IMR-90 (cell line): ENCODE results near the gene DNASE1L1. TPM values are rescaled to one million over a fixed set of nuclear protein-coding genes. Genes with fewer than 3 reads are reported as not detected.

Source experiments
- ATAC-seq: fragments of 200-7000 bp; cut with Tn5 transposase; 2 replicates; pipeline ENCODE4 v1.9.1; 2020; ENCODE audit warnings: low read depth, mild to moderate bottlenecking, moderate library complexity
- BruUV-seq: library from RNA; stranded (reverse); fragments of 400-500 nt; replicated peaks from 2 replicates; lab custom pipeline; 2021; lab: Mats Ljungman, UMichigan
- CTCF ChIA-PET: fragments of 300-600 bp; formaldehyde crosslinking; extraction: SDS; loops from one replicate; lab custom pipeline; 2021; ENCODE audit warnings: antibody characterized with exemption; lab: Yijun Ruan, JAX
- POLR2A ChIA-PET: fragments of 300-600 bp; sonication (Branson Sonifier 250); formaldehyde crosslinking; loops from one replicate; lab custom pipeline; 2022; ENCODE audit warnings: antibody characterized with exemption; ENCODE audit not compliant: unreplicated experiment; lab: Charles Lee
- DNase-seq: peaks from one replicate; pipeline ENCODE4 v3.0.0; 2013
- H2AFZ ChIP-seq: replicated peaks from 2 replicates; pipeline ENCODE3; 2013; ENCODE audit warnings: low read length, mild to moderate bottlenecking; ENCODE audit not compliant: poor library complexity
- H2AK5ac ChIP-seq: 2 replicates; pipeline ENCODE4 v1.6.1; 2013; ENCODE audit warnings: low read depth, low read length, inconsistent platforms
- H2AK9ac ChIP-seq: replicated peaks from 2 replicates; pipeline ENCODE3; 2013; ENCODE audit warnings: mild to moderate bottlenecking, low read depth, low read length, moderate library complexity; ENCODE audit not compliant: poor library complexity
- H2BK120ac ChIP-seq: 2 replicates; pipeline ENCODE4 v1.6.1; 2013; ENCODE audit warnings: low read depth, low read length, inconsistent platforms
- H2BK15ac ChIP-seq: 3 replicates; pipeline ENCODE4 v1.6.1; 2013; ENCODE audit warnings: low read depth, low read length, inconsistent platforms
- H2BK20ac ChIP-seq: 2 replicates; pipeline ENCODE4 v1.6.1; 2013; ENCODE audit warnings: low read depth, mild to moderate bottlenecking, inconsistent platforms, low read length, moderate library complexity
- H2BK5ac ChIP-seq: 2 replicates; pipeline ENCODE4 v1.6.1; 2013; ENCODE audit warnings: mild to moderate bottlenecking, low read depth, low read length, inconsistent platforms; ENCODE audit not compliant: poor library complexity, severe bottlenecking
- H3K14ac ChIP-seq: replicated peaks from 2 replicates; pipeline ENCODE4 v1.6.1; 2013; ENCODE audit warnings: low read depth, low read length, inconsistent platforms
- H3K18ac ChIP-seq: 2 replicates; pipeline ENCODE4 v1.6.1; 2013; ENCODE audit warnings: low read depth, low read length, control low read depth
- H3K23ac ChIP-seq: 2 replicates; pipeline ENCODE4 v1.6.1; 2013; ENCODE audit warnings: low read depth, low read length, inconsistent platforms
- H3K27ac ChIP-seq: 2 replicates; pipeline ENCODE4 v1.5.1; 2013; ENCODE audit warnings: mild to moderate bottlenecking, control low read depth, low read length; ENCODE audit not compliant: insufficient read depth
- H3K27me3 ChIP-seq: 2 replicates; pipeline ENCODE4 v1.6.1; 2013; ENCODE audit warnings: low read length; ENCODE audit not compliant: control insufficient read depth, insufficient read depth
- H3K36me3 ChIP-seq: 2 replicates; pipeline ENCODE4 v1.6.1; 2013; ENCODE audit warnings: low read length, mixed read lengths; ENCODE audit not compliant: control insufficient read depth, insufficient read depth
- H3K4ac ChIP-seq: 2 replicates; pipeline ENCODE4 v1.6.1; 2013; ENCODE audit warnings: low read depth, low read length, inconsistent platforms
- H3K4me1 ChIP-seq: 2 replicates; pipeline ENCODE4 v1.6.1; 2013; ENCODE audit warnings: low read length, mixed read lengths; ENCODE audit not compliant: control insufficient read depth, insufficient read depth
- H3K4me2 ChIP-seq: 2 replicates; pipeline ENCODE4 v1.6.1; 2013; ENCODE audit warnings: low read depth, mild to moderate bottlenecking, control low read depth, low read length, moderate library complexity
- H3K4me3 ChIP-seq: 2 replicates; pipeline ENCODE4 v1.5.1; 2013; ENCODE audit warnings: low read depth, mild to moderate bottlenecking, control low read depth, low read length, moderate library complexity; ENCODE audit not compliant: insufficient read depth
- H3K56ac ChIP-seq: 2 replicates; pipeline ENCODE4 v1.6.1; 2013; ENCODE audit warnings: low read length, inconsistent platforms; ENCODE audit not compliant: insufficient read depth; ENCODE audit errors: extremely low read depth
- H3K79me1 ChIP-seq, 2 experiments: 2 replicates each; pipeline ENCODE4 v1.6.1; 2013; ENCODE audit warnings: low read length in 2 of 2, inconsistent platforms in 1 of 2, low read depth in 1 of 2
- H3K9ac ChIP-seq: 2 replicates; pipeline ENCODE4 v1.6.1; 2013; ENCODE audit warnings: low read depth, low read length, control low read depth
- H3K9me1 ChIP-seq: 2 replicates; pipeline ENCODE4 v1.6.1; 2013; ENCODE audit warnings: low read length, inconsistent platforms; ENCODE audit not compliant: insufficient read depth
- H3K9me3 ChIP-seq: 2 replicates; pipeline ENCODE4 v1.6.1; 2013; ENCODE audit warnings: low read length; ENCODE audit not compliant: control insufficient read depth, insufficient read depth
- H4K20me1 ChIP-seq: 2 replicates; pipeline ENCODE4 v1.6.1; 2013; ENCODE audit warnings: low read length, inconsistent platforms; ENCODE audit not compliant: insufficient read depth
- H4K5ac ChIP-seq: 2 replicates; pipeline ENCODE4 v1.6.1; 2013; ENCODE audit warnings: mild to moderate bottlenecking, low read depth, low read length, control low read depth
- H4K8ac ChIP-seq, 2 experiments: 2 replicates each; pipeline ENCODE4 v1.6.1; 2013; ENCODE audit warnings: low read depth in 2 of 2, low read length in 2 of 2, control low read depth in 1 of 2, inconsistent platforms in 1 of 2
- H4K91ac ChIP-seq: 2 replicates; pipeline ENCODE4 v1.6.1; 2013; ENCODE audit warnings: low read depth, low read length, inconsistent platforms; ENCODE audit not compliant: insufficient read depth
- FOS ChIP-seq: fragments of 150-350 bp; IDR thresholded peaks from 2 replicates; pipeline ENCODE4 v1.6.1; 2016; ENCODE audit warnings: low read depth, low read length
- MAZ ChIP-seq: IDR thresholded peaks from 2 replicates; pipeline ENCODE4 v1.6.1; 2012; ENCODE audit warnings: low read depth, mild to moderate bottlenecking, low read length, improper control_type of control experiment, moderate library complexity, borderline replicate concordance
- MXI1 ChIP-seq: IDR thresholded peaks from 2 replicates; pipeline ENCODE4 v1.6.1; 2012; ENCODE audit warnings: low read depth, mild to moderate bottlenecking, low read length, moderate library complexity, borderline replicate concordance
- RCOR1 ChIP-seq: IDR thresholded peaks from 2 replicates; pipeline ENCODE4 v1.6.1; 2012; ENCODE audit warnings: mild to moderate bottlenecking, low read length, improper control_type of control experiment; ENCODE audit not compliant: insufficient replicate concordance
- USF2 ChIP-seq: fragments of 150-350 bp; IDR thresholded peaks from 2 replicates; pipeline ENCODE4 v1.6.1; 2017; ENCODE audit warnings: mild to moderate bottlenecking, antibody characterized with exemption, low read length, low read depth
- WGBS, 2 experiments: methylation state at CpG; one replicate each; pipeline versions ENCODE4 v1.1.5 to v1.1.7; 2013; ENCODE audit warnings: missing lambda C conversion rate in 2 of 2; ENCODE audit not compliant: insufficient read length in 1 of 2; ENCODE audit errors: extremely low coverage in 2 of 2; 5-methylcytosine and 5-hydroxymethylcytosine counted together
- dilution Hi-C: fragments of 300-500 bp; cut with HindIII; formaldehyde crosslinking; loops from one replicate; pipeline ENCODE4 v1.14.3; 2018; ENCODE audit warnings: low sequenced_read_pairs; ENCODE audit not compliant: unreplicated experiment
- in situ Hi-C: fragments of 300-500 bp; cut with MboI; formaldehyde crosslinking; loops from 3 replicates; pipeline ENCODE4 v1.14.3; 2019; ENCODE audit warnings: low sequenced_read_pairs, inconsistent platforms, mixed read lengths
- intact Hi-C: fragments of 100-400 bp; cut with micrococcal nuclease; formaldehyde crosslinking; loops from 2 replicates; pipeline ENCODE4 v1.10.0; 2022
- microRNA-seq, 2 experiments: library from miRNA; stranded (forward) in 1 of 2; unstranded in 1 of 2; fragments of 10-50 nt in 1 of 2; fragments of <30 nt in 1 of 2; gene quantifications in 1 of 2; microRNA quantifications in 1 of 2; one replicate each; pipeline versions ENCODE3 to v1.1.0; 2013 to 2020; ENCODE audit not compliant: insufficient read depth in 1 of 2, insufficient read length in 1 of 2, unreplicated experiment in 1 of 2
- polyA plus RNA-seq, 3 experiments: library from polyadenylated mRNA; depleted of rRNA; stranded (reverse); fragments of >200 nt; gene quantifications; 2 replicates each; pipeline ENCODE4 v1.2.3, GENCODE V29; 2012; ENCODE audit warnings: low replicate concordance in 1 of 3
- small RNA-seq, 5 experiments: library from RNA; depleted of rRNA; stranded (forward); fragments of <200 nt; gene quantifications; one replicate each; pipeline ENCODE3, GENCODE V24; 2012
- total RNA-seq: library from RNA; depleted of rRNA; stranded (reverse); fragments of >200 nt; gene quantifications from 2 replicates; pipeline ENCODE4 v1.2.3, GENCODE V29; 2012; rRNA removed

Gene DNASE1L1
- total and polyA plus RNA-seq, 2 of the 4 experiments (the other 2 are of a cell fraction), result 51.4 to 55.5 TPM

- H2AK9ac ChIP-seq, result no peak overlapping the region
- H2AK5ac ChIP-seq, result no peak overlapping the region
- H4K5ac ChIP-seq, result no peak overlapping the region
- H4K8ac ChIP-seq, result no peak overlapping the region
- no peak overlapping the region for H2BK5ac ChIP-seq
- DNase-seq, result no peak
- H3K79me1 ChIP-seq, result peaks cover 3 to 35% of the 10 kb centered on the region in 2 experiments; a peak in 3 of 4 replicates
- dilution Hi-C loops, result no loop called here
- no peak overlapping the region for H3K18ac ChIP-seq
- H3K14ac ChIP-seq, result no peak overlapping the region
- TF ChIP-seq RCOR1 (no peak), USF2 (no peak), MAZ (no peak), FOS (no peak), MXI1 (no peak)
- no peak overlapping the region for H3K27ac ChIP-seq
- H2AFZ ChIP-seq, result no peak overlapping the region
- H3K36me3 ChIP-seq, result peaks cover 89% of the 10 kb centered on the region
- no peak overlapping the region for H2BK120ac ChIP-seq
- BruUV-seq, result no TSS peak
- no peaks in the 10 kb centered on the region for H3K9me1 ChIP-seq
- in situ Hi-C loops, result no loop called here
- H4K91ac ChIP-seq, result no peak overlapping the region
- ATAC-seq, result no peak
- H3K23ac ChIP-seq, result no peak overlapping the region
- intact Hi-C loops, result no loop called here
- H3K4me1 ChIP-seq, result no peaks in the 10 kb centered on the region
- no peak overlapping the region for H3K4ac ChIP-seq
- no peaks in the 10 kb centered on the region for H3K27me3 ChIP-seq
- H3K9ac ChIP-seq, result no peak overlapping the region
- H2BK15ac ChIP-seq, result no peak overlapping the region
- no peak overlapping the region for H3K56ac ChIP-seq
- WGBS, 2 experiments, result 50% methylated on average over 1 of the region's 14 CpGs; no CpG with 5 or more reads in 1 of the 2 experiments
- no peak overlapping the region for H3K4me3 ChIP-seq
- ChIA-PET POLR2A (no interaction called here), CTCF (no interaction called here)
- no peaks in the 10 kb centered on the region; the same call in 1 of the 2 replicates for H3K9me3 ChIP-seq
- no peak overlapping the region for H3K4me2 ChIP-seq
- H4K20me1 ChIP-seq, result peaks cover 98% of the 10 kb centered on the region
- no peak overlapping the region for H2BK20ac ChIP-seq
Observed at GRCh38 chrX:154352012-154352401, 57.0 kb downstream of the DNASE1L1 start.

Small RNA genes within 50 kb of the gene (microRNA-seq; reads per million reads assigned to microRNA genes)
- 0 to 3.3 reads per million in 2 experiments for gene MIR6858 (ENCODE audit: insufficient read depth in 1 of 2, insufficient read length in 1 of 2, unreplicated experiment in 1 of 2)
- gene SNORA70 (ENCODE audit: insufficient read depth, insufficient read length), result not detected

Small RNA genes within 50 kb of the gene (small RNA-seq; reads per million reads assigned to genes)
- gene MIR6858 (0 reads per million in 5 experiments), gene SNORA70 (0 reads per million in 5 experiments)

Other genes with a start within 250 kb of the DNASE1L1 start
- not detected in 2 replicates for gene OPN1MW, start 226.7 kb downstream of the DNASE1L1 start, total RNA-seq
- not detected in 2 replicates for gene OPN1MW, start 226.7 kb downstream of the DNASE1L1 start, polyA plus RNA-seq (2012; rRNA removed)
- gene OPN1MW2, start 189.5 kb downstream of the DNASE1L1 start, total RNA-seq, result not detected in 2 replicates
- gene OPN1MW2, start 189.5 kb downstream of the DNASE1L1 start, polyA plus RNA-seq (2012; rRNA removed), result not detected in 2 replicates
- gene OPN1MW3, start 151.7 kb downstream of the DNASE1L1 start, total RNA-seq, result not detected in 2 replicates
- not detected in 2 replicates for gene OPN1MW3, start 151.7 kb downstream of the DNASE1L1 start, polyA plus RNA-seq (2012; rRNA removed)
- not detected in 2 replicates for gene TEX28, start 114.1 kb downstream of the DNASE1L1 start, total RNA-seq
- gene TEX28, start 114.1 kb downstream of the DNASE1L1 start, polyA plus RNA-seq (2012; rRNA removed), result not detected in 2 replicates
- gene TKTL1, start 113.5 kb downstream of the DNASE1L1 start, total RNA-seq, result not detected in 2 replicates
- gene TKTL1, start 113.5 kb downstream of the DNASE1L1 start, polyA plus RNA-seq (2012; rRNA removed), result not detected in 2 replicates
- gene FLNA, start 34.6 kb downstream of the DNASE1L1 start, total RNA-seq, result 1,356 and 1,443 TPM in 2 replicates
- gene FLNA, start 34.6 kb downstream of the DNASE1L1 start, polyA plus RNA-seq (2012; rRNA removed), result 1,357 and 1,435 TPM in 2 replicates
- gene EMD, start 30.0 kb downstream of the DNASE1L1 start, total RNA-seq, result 9.9 and 11.4 TPM in 2 replicates
- 68.8 and 80.6 TPM in 2 replicates for gene EMD, start 30.0 kb downstream of the DNASE1L1 start, polyA plus RNA-seq (2012; rRNA removed)
- 1,582 and 1,900 TPM in 2 replicates for gene RPL10, start 10.9 kb downstream of the DNASE1L1 start, total RNA-seq
- 4,696 and 7,467 TPM in 2 replicates for gene RPL10, start 10.9 kb downstream of the DNASE1L1 start, polyA plus RNA-seq (2012; rRNA removed)
- gene TAFAZZIN, start 2.3 kb upstream of the DNASE1L1 start, total RNA-seq, result 4.4 and 4.8 TPM in 2 replicates
- 24.4 and 26.6 TPM in 2 replicates for gene TAFAZZIN, start 2.3 kb upstream of the DNASE1L1 start, polyA plus RNA-seq (2012; rRNA removed)
- 13.8 and 13.9 TPM in 2 replicates for gene ATP6AP1, start 19.4 kb upstream of the DNASE1L1 start, total RNA-seq
- 96.7 and 98.4 TPM in 2 replicates for gene ATP6AP1, start 19.4 kb upstream of the DNASE1L1 start, polyA plus RNA-seq (2012; rRNA removed)
- gene GDI1, start 27.9 kb upstream of the DNASE1L1 start, total RNA-seq, result 113 and 117 TPM in 2 replicates
- 291 and 331 TPM in 2 replicates for gene GDI1, start 27.9 kb upstream of the DNASE1L1 start, polyA plus RNA-seq (2012; rRNA removed)
- 46.4 and 65.5 TPM in 2 replicates for gene FAM50A, start 34.9 kb upstream of the DNASE1L1 start, total RNA-seq
- gene FAM50A, start 34.9 kb upstream of the DNASE1L1 start, polyA plus RNA-seq (2012; rRNA removed), result 107 and 119 TPM in 2 replicates
- 4.3 and 8.1 TPM in 2 replicates for gene PLXNA3, start 49.0 kb upstream of the DNASE1L1 start, total RNA-seq
- gene PLXNA3, start 49.0 kb upstream of the DNASE1L1 start, polyA plus RNA-seq (2012; rRNA removed), result 111 and 126 TPM in 2 replicates
- 3.6 and 6.4 TPM in 2 replicates for gene LAGE3, start 70.0 kb upstream of the DNASE1L1 start, total RNA-seq
- gene LAGE3, start 70.0 kb upstream of the DNASE1L1 start, polyA plus RNA-seq (2012; rRNA removed), result 14.8 and 17.6 TPM in 2 replicates
- gene UBL4A, start 77.4 kb upstream of the DNASE1L1 start, total RNA-seq, result 21.4 and 28.3 TPM in 2 replicates
- 22.2 and 24.6 TPM in 2 replicates for gene UBL4A, start 77.4 kb upstream of the DNASE1L1 start, polyA plus RNA-seq (2012; rRNA removed)
- 15.2 and 16.1 TPM in 2 replicates for gene SLC10A3, start 81.4 kb upstream of the DNASE1L1 start, total RNA-seq
- gene SLC10A3, start 81.4 kb upstream of the DNASE1L1 start, polyA plus RNA-seq (2012; rRNA removed), result 24.6 and 26.9 TPM in 2 replicates
- gene FAM3A, start 107.0 kb upstream of the DNASE1L1 start, total RNA-seq, result 14.0 and 15.0 TPM in 2 replicates
- gene FAM3A, start 107.0 kb upstream of the DNASE1L1 start, polyA plus RNA-seq (2012; rRNA removed), result 47.2 and 52.0 TPM in 2 replicates
- gene G6PD, start 137.6 kb upstream of the DNASE1L1 start, total RNA-seq, result 60.0 and 77.1 TPM in 2 replicates
- gene G6PD, start 137.6 kb upstream of the DNASE1L1 start, polyA plus RNA-seq (2012; rRNA removed), result 174 and 213 TPM in 2 replicates
- 13.9 and 16.5 TPM in 2 replicates for gene IKBKG, start 138.4 kb upstream of the DNASE1L1 start, total RNA-seq
- gene IKBKG, start 138.4 kb upstream of the DNASE1L1 start, polyA plus RNA-seq (2012; rRNA removed), result 38.2 and 41.3 TPM in 2 replicates
- not detected in 2 replicates for gene CTAG1A, start 175.9 kb upstream of the DNASE1L1 start, total RNA-seq
- not detected in 2 replicates for gene CTAG1A, start 175.9 kb upstream of the DNASE1L1 start, polyA plus RNA-seq (2012; rRNA removed)
- gene CTAG1B, start 210.0 kb upstream of the DNASE1L1 start, total RNA-seq, result not detected in 2 replicates
- not detected in 2 replicates for gene CTAG1B, start 210.0 kb upstream of the DNASE1L1 start, polyA plus RNA-seq (2012; rRNA removed)
- gene CTAG2, start 244.3 kb upstream of the DNASE1L1 start, total RNA-seq, result 23.6 and 27.1 TPM in 2 replicates
- gene CTAG2, start 244.3 kb upstream of the DNASE1L1 start, polyA plus RNA-seq (2012; rRNA removed), result 42.5 and 59.8 TPM in 2 replicates